Upper lobe of left lung (tissue), 6 donors: ENCODE measurements around the gene ZNF787. TPM values are rescaled to one million over a fixed set of nuclear protein-coding genes. Genes with fewer than 3 reads are reported as not detected.

Source experiments
- ATAC-seq, 2 donors: fragments of 200-7000 bp; cut with Tn5 transposase; one replicate each; pipeline ENCODE4 v1.9.1; 2022; ENCODE audit warnings: mild to moderate bottlenecking in 2 of 2, moderate library complexity in 2 of 2; ENCODE audit not compliant: low FRiP score in 2 of 2
- DNase-seq, 2 donors: peaks; one replicate each; pipeline ENCODE4 v3.0.0-alpha.2; 2019 to 2020
- H3K27ac ChIP-seq, 4 donors: fragments of 200-600 bp; sonication (generic); one replicate each; pipeline ENCODE4 v1.5.1; 2016 to 2019
- H3K27me3 ChIP-seq, 4 donors: fragments of 200-600 bp; sonication (generic); one replicate each; pipeline ENCODE4 v1.5.1; 2017 to 2019
- H3K36me3 ChIP-seq, 4 donors: fragments of 200-600 bp; sonication (generic); one replicate each; pipeline ENCODE4 v1.5.1; 2016 to 2019
- H3K4me1 ChIP-seq, 4 donors: fragments of 200-600 bp; sonication (generic); one replicate each; pipeline ENCODE4 v1.5.1; 2018 to 2019
- H3K4me3 ChIP-seq, 4 donors: fragments of 200-600 bp; sonication (generic); one replicate each; pipeline ENCODE4 v1.5.1; 2017 to 2019; ENCODE audit warnings: mild to moderate bottlenecking in 2 of 4, moderate library complexity in 1 of 4
- H3K9me3 ChIP-seq, 4 donors: fragments of 200-600 bp; sonication (generic); one replicate each; pipeline ENCODE4 v1.5.1; 2018 to 2019
- CTCF ChIP-seq, 6 experiments: fragments of 450-650 bp in 4 of 6; fragments of 200-600 bp in 2 of 6; sonication (generic) in 2 of 6; IDR thresholded peaks; one replicate each; pipeline ENCODE4 v1.5.1; 2016 to 2019; ENCODE audit warnings: antibody characterized with exemption in 6 of 6
- EP300 ChIP-seq, 4 donors: sonication (generic); formaldehyde crosslinking; IDR thresholded peaks; one replicate each; pipeline ENCODE4 v1.5.1; 2017; ENCODE audit warnings: antibody characterized with exemption in 4 of 4, control low read depth in 2 of 4
- POLR2A ChIP-seq, 4 donors: fragments of 450-650 bp; IDR thresholded peaks; one replicate each; pipeline ENCODE4 v1.5.1; 2016 to 2017; ENCODE audit warnings: antibody characterized with exemption in 4 of 4, mild to moderate bottlenecking in 2 of 4
- POLR2AphosphoS5 ChIP-seq, 2 donors: sonication (generic); formaldehyde crosslinking; IDR thresholded peaks; one replicate each; pipeline ENCODE4 v1.5.1; 2017; ENCODE audit warnings: antibody characterized with exemption in 2 of 2
- WGBS, 2 donors: methylation state at CpG; one replicate each; pipeline ENCODE4 v1.1.5; 2017 to 2018; 5-methylcytosine and 5-hydroxymethylcytosine counted together
- total RNA-seq, 6 donors: library from RNA; depleted of rRNA in 4 of 6; stranded (reverse); fragments of >200 nt in 4 of 6; gene quantifications; one replicate each; pipeline versions ENCODE4 v1.1.0 to v1.2.1, GENCODE V29; 2016 to 2021
- donor health status: DM: no; HTN: no; CAD: no; lungs with moderate emphysema.
- donor health status: DM: no; HTN: yes; CAD: no; lungs with severe emphysema.

Gene ZNF787
- total RNA-seq, 6 donors from 2014 or later: 20.5 to 45.4 (median 35.8) TPM

DNA sequence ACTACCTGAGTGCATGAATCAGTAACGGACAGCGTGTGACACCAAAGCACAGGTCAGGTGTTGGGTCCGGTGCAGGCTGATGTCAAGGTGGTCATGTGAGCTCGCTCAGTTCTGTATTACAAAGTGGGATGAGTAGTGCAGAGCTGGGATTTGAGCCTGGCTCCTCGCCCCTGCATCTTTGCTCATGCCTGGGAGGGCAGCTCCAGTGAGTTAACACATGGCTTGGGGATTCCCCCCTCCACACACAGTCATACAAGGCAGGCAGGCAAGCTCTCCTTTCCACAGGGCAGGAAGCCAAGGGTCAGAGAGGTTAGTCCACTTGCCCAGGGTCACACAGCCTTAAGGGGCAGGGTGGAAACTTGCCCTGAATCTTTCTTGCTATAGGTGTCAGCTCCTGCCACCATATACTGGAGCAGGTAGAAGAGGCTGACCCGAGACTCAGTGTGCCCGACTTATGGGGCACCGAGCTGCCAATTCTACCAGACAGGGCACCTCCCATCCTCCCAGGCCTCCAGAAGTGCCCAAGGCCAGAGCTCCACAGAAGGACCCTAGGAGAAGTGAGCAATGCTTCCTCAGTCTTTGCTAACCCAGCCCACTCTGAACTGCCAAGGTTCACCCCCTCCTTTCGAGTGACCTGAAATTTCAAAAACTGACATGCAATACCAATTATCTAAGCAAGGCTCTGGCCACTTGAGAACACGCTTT, 35.4 kb downstream of the ZNF787 start:
- DNase-seq (no peak), ATAC-seq (no peak)
- WGBS, 2 donors: 80 to 90% methylated on average over 6 to 10 of the region's 10 CpGs
- no peak overlapping the region for H3K4me3 ChIP-seq
- no peaks in the 10 kb centered on the region for H3K27me3 ChIP-seq
- peaks cover 9 to 14% (median 12%) of the 10 kb centered on the region in 4 donors for H3K4me1 ChIP-seq
- no peak overlapping the region for H3K27ac ChIP-seq
- TF ChIP-seq EP300 (IDR thresholded peaks at IDR 0.05) (no peak), POLR2AphosphoS5 (IDR thresholded peaks at IDR 0.05) (no peak), POLR2A (IDR thresholded peaks at IDR 0.05) (no peak), CTCF (IDR thresholded peaks at IDR 0.05) (no peak)
- peaks cover 5 to 40% (median 33%) of the 10 kb centered on the region in 4 donors for H3K36me3 ChIP-seq
- H3K9me3 ChIP-seq: no peaks in the 10 kb centered on the region

- H3K4me1 ChIP-seq: peaks cover 10 to 15% (median 12%) of the 10 kb centered on the region in 4 donors
- TF ChIP-seq EP300 (IDR thresholded peaks at IDR 0.05) (no peak), POLR2AphosphoS5 (IDR thresholded peaks at IDR 0.05) (no peak), POLR2A (IDR thresholded peaks at IDR 0.05) (no peak), CTCF (IDR thresholded peaks at IDR 0.05) (no peak)
- no peak overlapping the region for H3K4me3 ChIP-seq
- 79 to 86% methylated on average over 16 to 18 of the region's 18 CpGs for WGBS, 2 donors
- peak in 1 of 2 donors; percentile 48 for DNase-seq
- H3K36me3 ChIP-seq: peaks cover 5 to 38% (median 30%) of the 10 kb centered on the region in 4 donors
- ATAC-seq: no peak
- no peak overlapping the region for H3K27ac ChIP-seq
- no peaks in the 10 kb centered on the region for H3K9me3 ChIP-seq
- no peaks in the 10 kb centered on the region for H3K27me3 ChIP-seq
Observed at GRCh38 chr19:56084835-56085536, 36.1 kb downstream of the ZNF787 start.

DNA sequence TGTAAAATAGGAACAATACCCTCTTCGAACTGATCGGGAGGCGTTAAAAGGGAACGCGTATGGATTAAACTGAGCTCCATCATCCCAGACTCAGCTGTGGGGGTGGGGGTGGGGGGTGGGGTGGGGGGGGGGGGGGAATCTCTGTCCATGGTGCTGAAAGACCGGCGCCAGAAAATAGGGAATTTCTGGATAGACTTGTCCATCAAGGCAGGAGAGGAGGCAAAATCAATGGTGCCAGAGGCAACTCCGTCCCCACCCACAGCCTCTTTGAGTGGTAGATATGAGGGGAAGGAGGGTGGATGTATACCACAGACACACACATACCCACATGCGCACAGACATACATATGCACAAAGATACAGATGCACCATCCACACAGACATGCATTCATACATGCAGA, 37.4 kb downstream of the ZNF787 start:
- no peak overlapping the region for H3K4me3 ChIP-seq
- no peak for ATAC-seq

DNA sequence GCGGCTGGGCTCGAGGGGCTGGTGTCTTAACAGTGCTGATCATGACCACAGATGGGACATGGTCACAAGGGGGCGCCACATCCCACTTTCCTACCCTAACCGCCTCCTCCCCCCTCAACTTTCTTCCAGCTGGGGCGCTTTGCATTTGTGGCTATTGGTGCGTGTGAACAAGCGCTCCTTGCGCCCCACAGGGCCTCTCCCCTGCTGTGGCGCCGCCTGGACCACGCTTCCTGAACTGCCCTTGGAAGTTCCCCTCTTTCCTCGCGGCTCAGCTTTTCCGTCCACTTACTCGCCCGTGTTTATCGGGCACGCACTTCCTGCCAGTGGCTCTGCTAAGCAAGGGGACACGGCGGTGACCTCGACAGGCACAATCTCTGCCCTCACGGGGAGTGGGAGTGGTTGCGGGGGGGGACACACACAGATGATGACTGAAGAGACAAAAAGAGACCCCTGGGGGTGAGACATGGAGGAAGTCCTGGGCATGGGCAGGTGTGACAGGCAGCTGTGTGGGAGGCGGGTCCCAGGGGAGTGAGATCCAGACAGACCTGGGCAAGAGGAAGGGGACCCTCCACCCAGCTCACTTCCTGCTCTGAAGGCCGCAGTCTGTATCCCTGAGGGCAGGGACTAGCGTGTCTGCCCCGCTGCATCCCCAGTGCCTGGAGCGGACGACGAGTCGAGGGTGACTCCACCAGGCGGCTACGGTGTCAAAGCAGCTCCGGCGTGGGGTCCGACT, 40.3 kb downstream of the ZNF787 start:
- peaks cover 10 to 14% (median 12%) of the 10 kb centered on the region in 4 donors for H3K4me1 ChIP-seq
- peaks cover 0 to 5% (median 0%) of the 10 kb centered on the region in 4 donors for H3K36me3 ChIP-seq
- peak; percentile 80 to 83 for DNase-seq
- H3K4me3 ChIP-seq: peak overlapping the region; percentile 35 to 52 (median 42)
- peak overlapping the region; percentile 1 to 69 (median 58) for H3K27ac ChIP-seq
- 3 to 6% methylated on average over 16 to 36 of the region's 36 CpGs for WGBS, 2 donors
- TF ChIP-seq CTCF (IDR thresholded peaks at IDR 0.05): peak; percentile 34 to 78 (median 72)
- TF ChIP-seq POLR2AphosphoS5 (IDR thresholded peaks at IDR 0.05): peak in 1 of 2 donors; percentile 33
- TF ChIP-seq POLR2A (IDR thresholded peaks at IDR 0.05): no peak
- peak; percentile 78 to 89 for ATAC-seq
- no peaks in the 10 kb centered on the region for H3K9me3 ChIP-seq
- H3K27me3 ChIP-seq: no peaks in the 10 kb centered on the region

More for the DNA sequence above, 37.4 kb downstream of the ZNF787 start:
- Histone ChIP-seq H3K27ac (no peak overlapping the region), H3K9me3 (no peaks in the 10 kb centered on the region), H3K27me3 (no peaks in the 10 kb centered on the region), H3K4me1 (peaks cover 10 to 15% (median 12%) of the 10 kb centered on the region in 4 donors), H3K36me3 (peaks cover 4 to 25% (median 19%) of the 10 kb centered on the region in 4 donors)
- no peak for DNase-seq
- TF ChIP-seq EP300 (IDR thresholded peaks at IDR 0.05) (no peak), POLR2AphosphoS5 (IDR thresholded peaks at IDR 0.05) (no peak), CTCF (IDR thresholded peaks at IDR 0.05) (no peak)
- 51 to 63% methylated on average over 9 of the region's 9 CpGs for WGBS, 2 donors
